SU-DHL-6 (cell line): ENCODE results near the gene ARHGDIB.
A peak's percentile ranks its signal among the peaks of the same experiment; 100 is the strongest.

Experiments
- H2AFZ ChIP-seq: fragments of 200-600 bp; sonication (generic); 2 replicates; pipeline ENCODE4 v1.6.1; 2014; ENCODE audit warnings: low read depth, mild to moderate bottlenecking, moderate library complexity, mixed read lengths, antibody characterized with exemption, low read length; ENCODE audit not compliant: severe bottlenecking
- H3F3A ChIP-seq: fragments of 200-600 bp; shearing (Covaris generic); 2 replicates; pipeline ENCODE4 v1.6.0; 2016; ENCODE audit warnings: antibody characterized with exemption, mild to moderate bottlenecking; ENCODE audit not compliant: insufficient read depth
- H3K27ac ChIP-seq: fragments of 200-600 bp; sonication (generic); 2 replicates; pipeline ENCODE4 v1.5.1; 2016; ENCODE audit warnings: low read depth, mild to moderate bottlenecking, low read length, moderate library complexity, mixed read lengths
- H3K27me3 ChIP-seq: fragments of 200-600 bp; sonication (generic), shearing (Covaris generic); 2 replicates; pipeline ENCODE4 v1.6.0; 2014; ENCODE audit warnings: mild to moderate bottlenecking, low read length
- H3K36me3 ChIP-seq: fragments of 200-600 bp; sonication (generic); 2 replicates; pipeline ENCODE4 v1.6.1; 2014; ENCODE audit warnings: mild to moderate bottlenecking, low read length, mixed read lengths
- H3K4me2 ChIP-seq: fragments of 300-600, 200-600 bp; shearing (Covaris generic), sonication (generic); 2 replicates; pipeline ENCODE4 v1.6.0; 2014; ENCODE audit warnings: low read length, low read depth, mild to moderate bottlenecking; ENCODE audit not compliant: poor library complexity, severe bottlenecking
- H3K4me3 ChIP-seq: fragments of 200-600 bp; sonication (generic); 2 replicates; pipeline ENCODE4 v1.5.1; 2014; ENCODE audit warnings: antibody characterized with exemption, low read length, mild to moderate bottlenecking, mixed read lengths; ENCODE audit not compliant: insufficient read depth, poor library complexity, severe bottlenecking
- H3K79me2 ChIP-seq: fragments of 200-600 bp; sonication (generic); 2 replicates; pipeline ENCODE4 v1.6.1; 2014; ENCODE audit warnings: mild to moderate bottlenecking, low read length, moderate library complexity; ENCODE audit not compliant: insufficient read depth
- H3K9ac ChIP-seq: fragments of 200-600 bp; sonication (generic); 2 replicates; pipeline ENCODE4 v1.7.0; 2014; ENCODE audit warnings: mild to moderate bottlenecking, low read length
- H3K9me2 ChIP-seq: fragments of 200-600 bp; sonication (generic); replicated peaks from 2 replicates; pipeline ENCODE4 v1.6.1; 2014; ENCODE audit warnings: low read length; ENCODE audit not compliant: insufficient read depth
- H3K9me3 ChIP-seq: fragments of 200-600 bp; sonication (generic); 2 replicates; pipeline ENCODE4 v1.6.1; 2014; ENCODE audit warnings: low read length, mixed read lengths; ENCODE audit not compliant: insufficient read depth
- H4K20me1 ChIP-seq: fragments of 200-600 bp; sonication (generic); 2 replicates; pipeline ENCODE4 v1.6.1; 2014; ENCODE audit warnings: low read depth, mild to moderate bottlenecking, antibody characterized with exemption, low read length, moderate library complexity, mixed read lengths
- CTCF ChIP-seq: fragments of 200-600 bp; sonication (generic); IDR thresholded peaks from one replicate; pipeline ENCODE4 v1.5.1; 2017; ENCODE audit warnings: antibody characterized with exemption, mild to moderate bottlenecking, low read length, moderate library complexity; ENCODE audit not compliant: insufficient read depth, poor library complexity, severe bottlenecking
- EZH2phosphoT487 ChIP-seq: fragments of 200-600 bp; sonication (generic), shearing (Covaris generic); conservative IDR thresholded peaks from 2 replicates; pipeline ENCODE4 v1.6.1; 2018; ENCODE audit warnings: mild to moderate bottlenecking, antibody characterized with exemption, low read length, moderate library complexity, mixed read lengths

Gene ARHGDIB

GRCh38 chr12:14936224-14936861, 25.1 kb downstream of the ARHGDIB start:
- peaks cover 3% of the 10 kb centered on the region for H3K36me3 ChIP-seq
- peak; percentile 29 for TF ChIP-seq CTCF
- TF ChIP-seq EZH2phosphoT487, result no peak
- H3K79me2 ChIP-seq, result no peaks in the 10 kb centered on the region
- peaks cover 18% of the 10 kb centered on the region for H3F3A ChIP-seq
- no peak overlapping the region for H3K9ac ChIP-seq
- no peaks in the 10 kb centered on the region for H3K9me3 ChIP-seq
- H3K9me2 ChIP-seq, result no peaks in the 10 kb centered on the region
- H3K4me2 ChIP-seq, result no peak overlapping the region
- no peaks in the 10 kb centered on the region for H3K27me3 ChIP-seq
- no peak overlapping the region for H2AFZ ChIP-seq
- no peak overlapping the region for H3K4me3 ChIP-seq
- H4K20me1 ChIP-seq, result no peaks in the 10 kb centered on the region
- H3K27ac ChIP-seq, result no peak overlapping the region

DNA sequence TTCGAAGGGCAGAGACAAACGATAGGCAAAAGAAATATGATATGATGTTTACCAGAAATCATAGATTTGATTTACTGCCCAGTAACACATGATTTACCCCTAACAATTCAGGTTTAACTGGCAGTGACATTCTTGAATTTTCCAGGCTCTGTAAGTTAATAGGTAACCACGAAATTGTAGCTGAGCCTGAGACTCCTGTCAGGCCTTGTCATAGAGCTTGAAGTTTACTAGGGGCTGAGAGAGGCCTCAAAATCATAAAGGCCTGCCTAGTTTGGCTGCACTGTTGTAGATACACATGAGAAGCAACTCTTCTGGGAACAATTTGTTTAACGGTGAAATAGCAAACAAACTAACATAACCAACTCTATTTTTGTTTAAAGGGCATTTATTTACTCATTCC, 26.4 kb downstream of the ARHGDIB start:
- H3K27me3 ChIP-seq, result no peaks in the 10 kb centered on the region
- no peaks in the 10 kb centered on the region for H3K79me2 ChIP-seq
- H3K9ac ChIP-seq, result no peak overlapping the region
- H3F3A ChIP-seq, result peaks cover 5% of the 10 kb centered on the region
- no peaks in the 10 kb centered on the region; the same call in 1 of the 2 replicates for H3K36me3 ChIP-seq
- H3K27ac ChIP-seq, result no peak overlapping the region
- no peak overlapping the region for H2AFZ ChIP-seq
- H3K9me3 ChIP-seq, result no peaks in the 10 kb centered on the region
- no peaks in the 10 kb centered on the region for H4K20me1 ChIP-seq
- TF ChIP-seq EZH2phosphoT487, result no peak
- no peak for TF ChIP-seq CTCF
- H3K9me2 ChIP-seq, result no peaks in the 10 kb centered on the region
- no peak overlapping the region for H3K4me3 ChIP-seq
- no peak overlapping the region for H3K4me2 ChIP-seq

DNA sequence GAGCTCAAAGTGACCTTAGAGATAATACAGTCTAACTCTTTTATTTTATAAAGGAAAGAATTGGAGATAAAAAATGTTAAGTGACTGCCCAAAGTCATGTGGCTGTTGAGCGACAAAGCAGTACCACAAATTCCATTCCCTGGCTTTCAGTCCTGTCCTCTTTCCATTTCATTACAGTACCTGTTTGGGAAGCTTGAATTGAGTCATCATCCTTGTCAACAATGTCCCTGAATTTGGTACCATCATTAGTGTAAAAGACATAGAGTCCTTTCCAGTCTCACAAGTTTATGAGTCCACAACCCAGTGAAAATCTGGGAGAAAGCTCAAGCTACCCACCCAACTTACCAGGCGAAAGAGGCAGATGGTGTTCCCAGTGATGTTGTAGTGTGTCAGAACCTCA, 26.9 kb downstream of the ARHGDIB start:
- Histone ChIP-seq H3K4me3 (no peak overlapping the region), H3K36me3 (no peaks in the 10 kb centered on the region; the same call in 1 of the 2 replicates), H3K27me3 (no peaks in the 10 kb centered on the region), H3K27ac (no peak overlapping the region), H3K79me2 (no peaks in the 10 kb centered on the region), H3K9me3 (no peaks in the 10 kb centered on the region), H3K4me2 (no peak overlapping the region), H4K20me1 (no peaks in the 10 kb centered on the region), H2AFZ (no peak overlapping the region), H3F3A (no peaks in the 10 kb centered on the region; the same call in none of the 2 replicates), H3K9ac (no peak overlapping the region), H3K9me2 (no peaks in the 10 kb centered on the region)
- TF ChIP-seq CTCF (no peak), EZH2phosphoT487 (no peak)
